ENCODE results near the gene ANO1.

ANO1 gene

GRCh38 chr11:70226183-70226582 is 148.1 kb downstream of the ANO1 start:
- no peak for DNase-seq

GRCh38 chr11:70226967-70227366 is 148.8 kb downstream of the ANO1 start:
- DNase-seq = no peak

- no peak for DNase-seq
Measured at GRCh38 chr11:70229737-70230136, 151.6 kb downstream of the ANO1 start.

GRCh38 chr11:70230151-70230839 is 152.2 kb downstream of the ANO1 start:
- no peak for DNase-seq

GRCh38 chr11:70230840-70231710 is 153.0 kb downstream of the ANO1 start:
- no peak for DNase-seq

- no peak for DNase-seq
Measured at GRCh38 chr11:70233034-70233433, 154.9 kb downstream of the ANO1 start.

- DNase-seq = no peak
Measured at GRCh38 chr11:70233511-70233934, 155.4 kb downstream of the ANO1 start.

GRCh38 chr11:70233962-70234361 is 155.8 kb downstream of the ANO1 start:
- no peak for DNase-seq

Measured in NCI-H345 (cell line).